HCT116 (cell line): ENCODE measurements around the gene INAFM1. TPM values are rescaled to one million over a fixed set of nuclear protein-coding genes. Genes with fewer than 3 reads are reported as not detected.

Experiments used
- ATAC-seq: fragments of 200-7000 bp; cut with Tn5 transposase; 2 replicates; pipeline ENCODE4 v1.9.1; 2020; ENCODE audit warnings: mild to moderate bottlenecking, moderate library complexity
- BruUV-seq: library from RNA; stranded (reverse); fragments of 400-500 nt; replicated peaks from 2 replicates; lab custom pipeline; 2021; lab: Mats Ljungman, UMichigan
- CTCF ChIA-PET: fragments of 300-600 bp; sonication (Branson Sonifier 250); formaldehyde crosslinking; loops from one replicate; lab custom pipeline; 2021; ENCODE audit warnings: antibody characterized with exemption; lab: Charles Lee
- POLR2A ChIA-PET: fragments of 300-600, 350-600 bp; sonication (Branson Sonifier 250); formaldehyde crosslinking; loops from one replicate; lab custom pipeline; 2021; ENCODE audit warnings: antibody characterized with exemption; lab: Charles Lee
- RAD21 ChIA-PET, 2 experiments: fragments of 300-600 bp; sonication (Branson Sonifier 250); formaldehyde crosslinking; loops; one replicate each; lab custom pipeline; 2023; ENCODE audit warnings: low total read pairs in 2 of 2; ENCODE audit not compliant: uncharacterized antibody in 2 of 2, unreplicated experiment in 2 of 2, low non-redundant PET in 1 of 2; lab: Charles Lee
- DNase-seq: peaks from one replicate; pipeline ENCODE4 v3.0.0-alpha.2; 2010; ENCODE audit warnings: low read depth, low spot score
- H2AFZ ChIP-seq: fragments of 200-600 bp; shearing (Covaris generic), sonication (generic); 2 replicates; pipeline ENCODE4 v1.6.1; 2017; ENCODE audit warnings: low read depth, mixed run types, mixed read lengths, antibody characterized with exemption, low read length; ENCODE audit not compliant: poor library complexity, severe bottlenecking
- H3K27ac ChIP-seq: 2 replicates; pipeline ENCODE4 v1.5.1; 2012; ENCODE audit warnings: low read depth, low read length
- H3K27me3 ChIP-seq: fragments of 200-600 bp; sonication (generic); 2 replicates; pipeline ENCODE4 v1.6.1; 2016; ENCODE audit warnings: mixed run types, low read length, mixed read lengths; ENCODE audit not compliant: insufficient read depth
- H3K36me3 ChIP-seq, 2 experiments: fragments of 200-500 bp in 1 of 2; fragments of 200-600 bp in 1 of 2; sonication (Bioruptor generic) in 1 of 2; sonication (generic) in 1 of 2; 2 replicates each; pipeline versions ENCODE4 v1.5.1 to v1.6.1; 2014 to 2016; ENCODE audit warnings: low read length in 2 of 2, inconsistent platforms in 1 of 2, mixed read lengths in 1 of 2, mixed run types in 1 of 2; ENCODE audit not compliant: insufficient read depth in 2 of 2, control insufficient read depth in 1 of 2
- H3K4me1 ChIP-seq, 2 experiments: fragments of 200-600 bp in 1 of 2; sonication (generic) in 1 of 2; 2 replicates each; pipeline versions ENCODE4 v1.5.1 to v1.6.1; 2012 to 2017; ENCODE audit warnings: low read length in 2 of 2, inconsistent platforms in 1 of 2, mild to moderate bottlenecking in 1 of 2, mixed read lengths in 1 of 2, mixed run types in 1 of 2, moderate library complexity in 1 of 2; ENCODE audit not compliant: insufficient read depth in 2 of 2, control insufficient read depth in 1 of 2
- H3K4me2 ChIP-seq: fragments of 200-600 bp; sonication (generic); 2 replicates; pipeline ENCODE4 v1.6.1; 2017; ENCODE audit warnings: mixed run types, low read length, mixed read lengths
- H3K4me3 ChIP-seq, 2 experiments: fragments of 200-600 bp in 1 of 2; sonication (generic) in 1 of 2; replicated peaks in 1 of 2; 2 replicates each; pipeline ENCODE4 v1.5.1; 2011 to 2016; ENCODE audit warnings: low read length in 2 of 2, control low read depth in 1 of 2, low read depth in 1 of 2, mild to moderate bottlenecking in 1 of 2, mixed read lengths in 1 of 2, mixed run types in 1 of 2
- H3K79me2 ChIP-seq: fragments of 200-600 bp; sonication (generic); 2 replicates; pipeline ENCODE4 v1.6.1; 2017; ENCODE audit warnings: mild to moderate bottlenecking, mixed run types, low read length, moderate library complexity, mixed read lengths; ENCODE audit not compliant: insufficient read depth
- H3K9ac ChIP-seq: fragments of 200-600 bp; sonication (generic); 2 replicates; pipeline ENCODE4 v1.6.1; 2016; ENCODE audit warnings: low read length, mixed read lengths
- H3K9me2 ChIP-seq: fragments of 200-600 bp; sonication (generic), shearing (Covaris generic); 2 replicates; pipeline ENCODE4 v1.6.1; 2017; ENCODE audit warnings: mixed run types, mild to moderate bottlenecking, moderate library complexity; ENCODE audit not compliant: insufficient read depth
- H3K9me3 ChIP-seq, 2 experiments: fragments of 200-500 bp in 1 of 2; fragments of 200-600 bp in 1 of 2; sonication (Bioruptor generic) in 1 of 2; sonication (generic) in 1 of 2; 2 replicates each; pipeline ENCODE4 v1.6.1; 2014 to 2017; ENCODE audit warnings: low read length in 2 of 2, mixed read lengths in 2 of 2, inconsistent platforms in 1 of 2, low read depth in 1 of 2, mild to moderate bottlenecking in 1 of 2, mixed run types in 1 of 2, moderate library complexity in 1 of 2; ENCODE audit not compliant: control insufficient read depth in 1 of 2, insufficient read depth in 1 of 2
- H4K20me1 ChIP-seq: fragments of 200-600 bp; sonication (generic), shearing (Covaris generic); 2 replicates; pipeline ENCODE4 v1.6.1; 2017; ENCODE audit warnings: mixed run types, mild to moderate bottlenecking, moderate library complexity; ENCODE audit not compliant: insufficient read depth
- ATF3 ChIP-seq: IDR thresholded peaks from 2 replicates; pipeline ENCODE4 v1.6.1; 2012
- CEBPB ChIP-seq: IDR thresholded peaks from 2 replicates; pipeline ENCODE4 v1.6.1; 2012; ENCODE audit warnings: low read depth
- EGR1 ChIP-seq: IDR thresholded peaks from 2 replicates; pipeline ENCODE4 v1.6.1; 2012; ENCODE audit warnings: low read depth
- EZH2 ChIP-seq: fragments of 200-600 bp; sonication (generic); IDR thresholded peaks from 2 replicates; pipeline ENCODE4 v1.6.1; 2017; ENCODE audit warnings: antibody characterized with exemption, mixed run types
- EZH2phosphoT487 ChIP-seq: fragments of 200-600 bp; IDR thresholded peaks from 2 replicates; pipeline ENCODE4 v1.6.1; 2018; ENCODE audit warnings: antibody characterized with exemption, borderline replicate concordance
- FOSL1 ChIP-seq: IDR thresholded peaks from 2 replicates; pipeline ENCODE4 v1.6.1; 2012; ENCODE audit warnings: low read depth
- JUND ChIP-seq: IDR thresholded peaks from 2 replicates; pipeline ENCODE4 v1.6.1; 2012
- MAX ChIP-seq: IDR thresholded peaks from 2 replicates; pipeline ENCODE4 v1.6.1; 2012
- POLR2AphosphoS5 ChIP-seq: IDR thresholded peaks from 2 replicates; pipeline ENCODE4 v1.6.1; 2011; ENCODE audit warnings: mild to moderate bottlenecking, low read depth, low read length, moderate library complexity
- REST ChIP-seq: IDR thresholded peaks from 2 replicates; pipeline ENCODE4 v1.6.1; 2012; ENCODE audit warnings: low read depth
- SIN3A ChIP-seq: IDR thresholded peaks from 2 replicates; pipeline ENCODE4 v1.6.1; 2012; ENCODE audit warnings: low read depth
- SP1 ChIP-seq: IDR thresholded peaks from 2 replicates; pipeline ENCODE4 v1.6.1; 2012; ENCODE audit warnings: low read depth
- SRF ChIP-seq: IDR thresholded peaks from 2 replicates; pipeline ENCODE4 v1.6.1; 2012; ENCODE audit warnings: low read depth
- YY1 ChIP-seq: IDR thresholded peaks from 2 replicates; pipeline ENCODE4 v1.6.1; 2011; ENCODE audit warnings: low read length, low read depth, moderate library complexity, mild to moderate bottlenecking; ENCODE audit not compliant: insufficient replicate concordance; ENCODE audit errors: extremely low read depth
- ZNF274 ChIP-seq: fragments of 200-500 bp; sonication (Bioruptor generic); IDR thresholded peaks from 2 replicates; pipeline ENCODE4 v1.6.1; 2014; ENCODE audit warnings: mild to moderate bottlenecking, low read depth, low read length, inconsistent platforms
- intact Hi-C: fragments of 100-400 bp; cut with micrococcal nuclease; formaldehyde crosslinking; loops from 2 replicates; pipeline ENCODE4 v1.10.0; 2022
- total RNA-seq: library from RNA; stranded (reverse); gene quantifications from one replicate; pipeline ENCODE4 v1.2.1, GENCODE V29; 2021; ENCODE audit not compliant: unreplicated experiment

The INAFM1 gene
- total RNA-seq, 1 experiment from 2014 or later, result 22.9 TPM

- Histone ChIP-seq H4K20me1 (no peaks in the 10 kb centered on the region), H2AFZ (no peak overlapping the region), H3K4me3 (no peak overlapping the region), H3K9me3 (no peaks in the 10 kb centered on the region), H3K4me1 (peaks cover 12 to 21% of the 10 kb centered on the region in 2 experiments), H3K4me2 (peak overlapping the region; percentile 61), H3K27me3 (no peaks in the 10 kb centered on the region), H3K79me2 (no peaks in the 10 kb centered on the region), H3K36me3 (no peaks in the 10 kb centered on the region), H3K9me2 (no peaks in the 10 kb centered on the region), H3K9ac (no peak overlapping the region), H3K27ac (no peak overlapping the region)
- DNase-seq (peak; percentile 87), ATAC-seq (peak; percentile 90)
- ChIA-PET CTCF (interaction anchor here (0.9 to 4.3 kb wide), 3 partner anchors 11 to 34 kb away, joined by 3 to 23 read pairs (median 3); partner anchors contain the start of gene DHX34), RAD21 (no interaction called here), POLR2A (interaction anchor here (0.8 to 1.6 kb wide), 4 partner anchors 22 to 59 kb away, joined by 3 to 5 read pairs (median 3); partner anchors contain the start of genes CCDC9 and DHX34)
- peak; percentile 67; the same call in 1 of the 2 replicates for TF ChIP-seq MAX
- TF ChIP-seq FOSL1, result peak; percentile 82
- TF ChIP-seq SP1, result peak; percentile 65
- TF ChIP-seq ZNF274, result no peak
- peak; percentile 99 for TF ChIP-seq CEBPB
- TF ChIP-seq SIN3A, result peak; percentile 90
- no peak for TF ChIP-seq ATF3
- TF ChIP-seq POLR2AphosphoS5, result peak; percentile 57; the same call in 1 of the 2 replicates
- peak; percentile 80 for TF ChIP-seq JUND
- BruUV-seq, result no TSS peak
- intact Hi-C loops, result loop anchor here (1.0 kb wide), 1 partner anchor 34 kb away; the partner anchor contains the start of gene DHX34
Observed at GRCh38 chr19:47315125-47315821, 40.6 kb downstream of the INAFM1 start.

- no peaks in the 10 kb centered on the region for H3K9me3 ChIP-seq
- H3K79me2 ChIP-seq, result no peaks in the 10 kb centered on the region
- POLR2A ChIA-PET, result interaction anchor here (1.6 kb wide), 1 partner anchor 60 kb away, joined by 3 read pairs; the partner anchor contains the start of gene CCDC9
- H3K4me2 ChIP-seq, result no peak overlapping the region
- H3K4me3 ChIP-seq, result no peak overlapping the region
- intact Hi-C loops, result no loop called here
- no peaks in the 10 kb centered on the region for H3K9me2 ChIP-seq
- CTCF ChIA-PET, result interaction anchor here (4.3 kb wide), 1 partner anchor 32 kb away, joined by 23 read pairs; the partner anchor contains the start of gene DHX34
- no peaks in the 10 kb centered on the region for H3K27me3 ChIP-seq
- H4K20me1 ChIP-seq, result no peaks in the 10 kb centered on the region
- ATAC-seq, result no peak
- peaks cover 12 to 21% of the 10 kb centered on the region in 2 experiments for H3K4me1 ChIP-seq
- H2AFZ ChIP-seq, result no peak overlapping the region
- H3K9ac ChIP-seq, result no peak overlapping the region
- BruUV-seq, result no TSS peak
- H3K27ac ChIP-seq, result no peak overlapping the region
- H3K36me3 ChIP-seq, result no peaks in the 10 kb centered on the region
- RAD21 ChIA-PET, result interaction anchor here in 1 of 2 experiments (0.7 kb wide), 1 partner anchor 75 kb away, joined by 3 read pairs; no protein-coding TSS in a partner anchor
- DNase-seq, result no peak
- TF ChIP-seq REST (no peak), SIN3A (no peak), YY1 (no peak), EZH2phosphoT487 (no peak), SRF (no peak), MAX (no peak), EGR1 (no peak), EZH2 (no peak), SP1 (no peak), JUND (no peak)
Observed at GRCh38 chr19:47316513-47316912, 41.8 kb downstream of the INAFM1 start.
